Neural cell (in vitro differentiated cells): ENCODE data around the gene GOLGA6L10. TPM values are rescaled to one million over a fixed set of nuclear protein-coding genes. Genes with fewer than 3 reads are reported as not detected.
"Not testable (repeated sequence)": the region's sequence is repeated elsewhere in the genome, so short reads cannot be mapped to it uniquely, and the experiment has no call there.

Experiments
- H2AFZ ChIP-seq: fragments of 200-600, 300-800 bp; sonication (generic), shearing (Covaris generic); 2 replicates; pipeline ENCODE4 v1.6.0; 2014; ENCODE audit warnings: low read depth, mild to moderate bottlenecking, antibody characterized with exemption, low read length, moderate library complexity
- H3F3A ChIP-seq: fragments of 200-600 bp; shearing (Covaris generic); 2 replicates; pipeline ENCODE4 v1.6.1; 2016; ENCODE audit warnings: mild to moderate bottlenecking, moderate library complexity, mixed read lengths, antibody characterized with exemption, low read length; ENCODE audit not compliant: insufficient read depth, poor library complexity, severe bottlenecking
- H3K27ac ChIP-seq: fragments of 200-600, 300-800 bp; sonication (generic), shearing (Covaris generic); 2 replicates; pipeline ENCODE4 v1.5.1; 2014; ENCODE audit warnings: mild to moderate bottlenecking, low read length, moderate library complexity
- H3K27me3 ChIP-seq: fragments of 300-800, 200-600 bp; sonication (generic), shearing (Covaris generic); 2 replicates; pipeline ENCODE4 v1.6.0; 2014; ENCODE audit warnings: mild to moderate bottlenecking, low read depth, low read length, moderate library complexity; ENCODE audit not compliant: insufficient read depth
- H3K36me3 ChIP-seq: fragments of 300-800, 200-600 bp; sonication (generic), shearing (Covaris generic); 2 replicates; pipeline ENCODE4 v1.5.1; 2014; ENCODE audit warnings: mild to moderate bottlenecking, antibody characterized with exemption, low read length, moderate library complexity; ENCODE audit not compliant: insufficient read depth
- H3K4me2 ChIP-seq: fragments of 300-800, 200-600 bp; sonication (generic), shearing (Covaris generic); 2 replicates; pipeline ENCODE4 v1.6.0; 2014; ENCODE audit warnings: mild to moderate bottlenecking, low read length
- H3K4me3 ChIP-seq: fragments of 300-800, 200-600 bp; sonication (generic), shearing (Covaris generic); 2 replicates; pipeline ENCODE4 v1.5.1; 2014; ENCODE audit warnings: mild to moderate bottlenecking, low read length, moderate library complexity
- H3K79me2 ChIP-seq: fragments of 200-600 bp; shearing (Covaris generic); replicated peaks from 2 replicates; pipeline ENCODE4 v1.6.0; 2014; ENCODE audit warnings: mild to moderate bottlenecking, low read length, moderate library complexity; ENCODE audit not compliant: insufficient read depth
- H3K9ac ChIP-seq: fragments of 300-800, 200-600 bp; sonication (generic), shearing (Covaris generic); 2 replicates; pipeline ENCODE4 v1.6.1; 2016; ENCODE audit warnings: mild to moderate bottlenecking, low read length, mixed read lengths
- H3K9me2 ChIP-seq: fragments of 200-600 bp; shearing (Covaris generic); 2 replicates; pipeline ENCODE4 v1.6.1; 2016; ENCODE audit warnings: mild to moderate bottlenecking, low read length, mixed read lengths; ENCODE audit not compliant: insufficient read depth
- H3K9me3 ChIP-seq: fragments of 200-600, 300-800 bp; sonication (generic), shearing (Covaris generic); 2 replicates; pipeline ENCODE4 v1.6.1; 2016; ENCODE audit warnings: mild to moderate bottlenecking, mixed run types, low read length, moderate library complexity, mixed read lengths
- H4K20me1 ChIP-seq: fragments of 200-600 bp; shearing (Covaris generic); 2 replicates; pipeline ENCODE4 v1.6.1; 2016; ENCODE audit warnings: mild to moderate bottlenecking, mixed run types; ENCODE audit not compliant: insufficient read depth
- polyA plus RNA-seq: library from polyadenylated mRNA; depleted of rRNA; stranded (reverse); fragments of >200 nt; gene quantifications from 2 replicates; pipeline ENCODE4 v1.2.3, GENCODE V29; 2014

GOLGA6L10 gene
- polyA plus RNA-seq, 1 donor from 2014 or later, result 7.4 TPM

DNA sequence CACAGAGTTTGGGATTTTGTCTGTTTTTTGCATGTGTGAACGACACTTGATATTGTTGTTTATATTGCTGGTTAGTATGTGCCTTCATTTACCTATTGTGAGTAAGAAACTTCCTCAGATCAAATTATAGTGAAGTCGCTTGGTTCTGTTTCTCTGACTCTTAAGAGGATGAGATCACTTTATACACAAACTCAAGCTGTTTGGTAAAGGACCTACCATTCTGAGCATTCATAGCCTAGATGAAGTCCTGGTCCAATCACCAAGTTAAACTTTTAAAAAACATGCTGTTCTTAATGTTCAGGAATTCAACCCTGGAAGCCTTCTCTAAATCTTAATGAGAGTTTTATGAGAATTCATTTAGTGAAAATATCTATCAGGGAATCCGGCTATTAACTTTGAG lies 15.3 kb upstream of the GOLGA6L10 start:
- H3K4me3 ChIP-seq, H3K79me2 ChIP-seq, H3K9me3 ChIP-seq, H4K20me1 ChIP-seq, H3K9me2 ChIP-seq, H2AFZ ChIP-seq, H3K27ac ChIP-seq, H3K27me3 ChIP-seq, H3K36me3 ChIP-seq, H3K4me2 ChIP-seq, H3F3A ChIP-seq, H3K9ac ChIP-seq: not testable (repeated sequence)

GRCh38 chr15:82362790-82363189 lies 13.5 kb upstream of the GOLGA6L10 start:
- not testable (repeated sequence) for H3F3A ChIP-seq, H3K4me2 ChIP-seq, H4K20me1 ChIP-seq, H3K27me3 ChIP-seq, H3K36me3 ChIP-seq, H3K9ac ChIP-seq, H3K4me3 ChIP-seq, H3K9me3 ChIP-seq, H2AFZ ChIP-seq, H3K27ac ChIP-seq, H3K9me2 ChIP-seq, H3K79me2 ChIP-seq

GRCh38 chr15:82360618-82361017 lies 11.3 kb upstream of the GOLGA6L10 start:
- H3K4me2 ChIP-seq, H3K36me3 ChIP-seq, H2AFZ ChIP-seq, H3K79me2 ChIP-seq, H3K9me3 ChIP-seq, H4K20me1 ChIP-seq, H3K9me2 ChIP-seq, H3K27me3 ChIP-seq, H3K27ac ChIP-seq, H3K4me3 ChIP-seq, H3K9ac ChIP-seq, H3F3A ChIP-seq: not testable (repeated sequence)

GRCh38 chr15:82355055-82355454 lies 5.8 kb upstream of the GOLGA6L10 start:
- H3K4me2 ChIP-seq, H3K9me3 ChIP-seq, H3K4me3 ChIP-seq, H2AFZ ChIP-seq, H3K9me2 ChIP-seq, H3K27ac ChIP-seq, H3K27me3 ChIP-seq, H4K20me1 ChIP-seq, H3K79me2 ChIP-seq, H3K9ac ChIP-seq, H3K36me3 ChIP-seq, H3F3A ChIP-seq: not testable (repeated sequence)

- H2AFZ ChIP-seq, H3K36me3 ChIP-seq, H3K79me2 ChIP-seq, H3K9me3 ChIP-seq, H3K27me3 ChIP-seq, H3K9me2 ChIP-seq, H3K27ac ChIP-seq, H3K9ac ChIP-seq, H3K4me2 ChIP-seq, H4K20me1 ChIP-seq, H3F3A ChIP-seq: not testable (repeated sequence)
- peak overlapping the region; percentile 52 for H3K4me3 ChIP-seq
These were observed 5.3 kb upstream of the GOLGA6L10 start for GRCh38 chr15:82354546-82354945.

DNA sequence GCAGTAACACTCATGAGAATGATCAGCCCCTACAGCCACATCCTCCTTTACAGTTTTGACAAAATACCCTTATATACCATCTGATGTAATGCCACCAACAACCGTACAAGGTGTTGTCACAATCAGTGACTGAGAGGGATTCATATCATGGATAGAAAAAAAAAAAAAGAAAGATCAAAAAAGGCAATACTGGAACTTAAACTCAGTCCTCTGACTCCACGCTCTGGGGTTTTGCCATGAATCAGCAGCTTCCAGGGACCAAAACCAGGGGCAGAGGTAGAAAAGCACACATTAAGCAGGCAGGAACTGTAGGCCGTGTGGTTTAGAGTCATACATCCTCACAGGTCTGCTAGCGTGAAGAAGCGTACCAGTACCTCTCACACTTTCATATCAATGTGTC lies 1.6 kb downstream of the GOLGA6L10 start:
- H3K36me3 ChIP-seq, H3K9ac ChIP-seq, H4K20me1 ChIP-seq, H2AFZ ChIP-seq, H3K27me3 ChIP-seq, H3K9me3 ChIP-seq, H3K27ac ChIP-seq, H3K79me2 ChIP-seq, H3F3A ChIP-seq, H3K9me2 ChIP-seq, H3K4me2 ChIP-seq, H3K4me3 ChIP-seq: not testable (repeated sequence)

GRCh38 chr15:82345176-82345575 lies 4.1 kb downstream of the GOLGA6L10 start:
- not testable (repeated sequence) for H3K9ac ChIP-seq, H3K9me3 ChIP-seq, H3K9me2 ChIP-seq, H3K27ac ChIP-seq, H3F3A ChIP-seq, H3K4me2 ChIP-seq, H3K36me3 ChIP-seq, H4K20me1 ChIP-seq, H2AFZ ChIP-seq, H3K27me3 ChIP-seq, H3K79me2 ChIP-seq, H3K4me3 ChIP-seq

- not testable (repeated sequence) for H3K27me3 ChIP-seq, H3F3A ChIP-seq, H3K27ac ChIP-seq, H4K20me1 ChIP-seq, H3K9me2 ChIP-seq, H3K79me2 ChIP-seq, H3K36me3 ChIP-seq, H2AFZ ChIP-seq, H3K9ac ChIP-seq, H3K9me3 ChIP-seq, H3K4me3 ChIP-seq, H3K4me2 ChIP-seq
These were observed 4.9 kb downstream of the GOLGA6L10 start for GRCh38 chr15:82344421-82344820.
